ENCODE data around the gene ENC1. TPM values are rescaled to one million over a fixed set of nuclear protein-coding genes. Genes with fewer than 3 reads are reported as not detected.

ENC1 gene
- total RNA-seq, 1 donor from 2014 or later = 54.6 TPM

Other genes starting within 250 kb of the ENC1 start
- gene HEXB, start 44.5 kb upstream of the ENC1 start, total RNA-seq = 85.4 TPM
- 54.5 TPM for gene GFM2, start 126.4 kb upstream of the ENC1 start, total RNA-seq
- 114 TPM for gene NSA2, start 126.5 kb upstream of the ENC1 start, total RNA-seq
- gene FAM169A, start 225.7 kb upstream of the ENC1 start, total RNA-seq = 1.8 TPM

Data from tongue (tissue), 1 donor.